GM12892 (cell line): Measurements from ENCODE around the gene FOXN1.

Experiments used
- POLR2A ChIP-seq: IDR thresholded peaks from 2 replicates; pipeline ENCODE4 v1.6.1; 2011; ENCODE audit warnings: low read depth, low read length, control low read depth
- POLR2AphosphoS5 ChIP-seq: IDR thresholded peaks from 2 replicates; pipeline ENCODE4 v1.6.1; 2011; ENCODE audit warnings: low read depth, low read length, control low read depth
- TAF1 ChIP-seq: IDR thresholded peaks from 2 replicates; pipeline ENCODE4 v1.6.1; 2011; ENCODE audit warnings: low read depth, mild to moderate bottlenecking, control low read depth, low read length, borderline replicate concordance

DNA sequence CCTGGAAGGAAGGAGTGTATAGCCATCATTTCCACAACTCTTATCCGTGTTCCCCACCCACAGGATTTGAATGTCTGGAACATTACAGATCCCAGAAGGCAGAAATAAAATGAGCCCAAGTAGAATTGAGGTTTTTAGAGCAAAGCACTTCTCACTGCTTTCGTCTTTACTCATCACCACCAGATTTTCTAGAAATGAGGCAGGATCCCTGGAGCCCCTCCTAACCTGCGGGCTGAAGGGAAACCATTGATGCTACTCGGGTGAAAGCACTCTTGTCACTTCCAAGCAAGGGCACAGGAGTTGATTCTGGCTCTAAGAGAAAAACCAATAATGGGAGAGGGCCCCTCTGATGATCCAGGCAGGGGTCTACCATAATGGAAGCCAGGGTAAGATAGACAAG lies 73.4 kb downstream of the FOXN1 start:
- no peak for TF ChIP-seq POLR2A
- no peak for TF ChIP-seq TAF1
- TF ChIP-seq POLR2AphosphoS5 = no peak
